K562 (cell line): Measurements from ENCODE around the gene KCNH2. TPM values are rescaled to one million over a fixed set of nuclear protein-coding genes. Genes with fewer than 3 reads are reported as not detected.
A peak's percentile ranks its signal among the peaks of the same experiment; 100 is the strongest.

Experiments
- ATF7 ChIP-seq: fragments of 450-650 bp; IDR thresholded peaks from 2 replicates; pipeline ENCODE4 v1.7.1; 2014; ENCODE audit warnings: mild to moderate bottlenecking, moderate library complexity
- BHLHE40 ChIP-seq: IDR thresholded peaks from 2 replicates; pipeline ENCODE4 v1.6.1; 2011; ENCODE audit warnings: low read length, improper control_type of control experiment
- CHD1 ChIP-seq: fragments of 200-600 bp; sonication (generic); IDR thresholded peaks from one replicate; pipeline ENCODE4 v1.6.1; 2012; ENCODE audit warnings: mild to moderate bottlenecking, moderate library complexity, low read length, inconsistent platforms
- CREB1 ChIP-seq, 2 experiments: sonication (generic) in 1 of 2; formaldehyde crosslinking in 1 of 2; IDR thresholded peaks; 2 replicates each; pipeline versions ENCODE4 v1.6.1 to v1.8.0; 2012 to 2022; ENCODE audit warnings: inconsistent platforms in 1 of 2, mild to moderate bottlenecking in 1 of 2, missing genetic modification reagents in 1 of 2, moderate library complexity in 1 of 2
- E2F3 ChIP-seq: fragments of 250-450 bp; sonication (Bioruptor Pico); IDR thresholded peaks from 2 replicates; pipeline ENCODE4 v1.4.0; 2020; ENCODE audit warnings: mild to moderate bottlenecking
- FOSL1 ChIP-seq: fragments of 200-800 bp; sonication (Bioruptor generic); conservative IDR thresholded peaks from 2 replicates; pipeline ENCODE4 v1.6.1; 2016; ENCODE audit warnings: missing genetic modification characterization, missing compliant biosample characterization
- HDAC2 ChIP-seq: fragments of 450-650 bp; IDR thresholded peaks from 2 replicates; pipeline ENCODE4 v1.6.1; 2016; ENCODE audit warnings: mild to moderate bottlenecking
- JUN ChIP-seq, 2 experiments: sonication (generic) in 1 of 2; formaldehyde crosslinking in 1 of 2; IDR thresholded peaks; 2 replicates each; pipeline versions ENCODE4 v1.6.1 to v1.8.0; 2012 to 2022; ENCODE audit warnings: borderline replicate concordance in 2 of 2, mild to moderate bottlenecking in 2 of 2, improper control_type of control experiment in 1 of 2, low read depth in 1 of 2, low read length in 1 of 2, missing genetic modification reagents in 1 of 2
- KDM1A ChIP-seq, 2 experiments: fragments of 450-650 bp; IDR thresholded peaks; 2 replicates each; pipeline ENCODE4 v1.6.1; 2016; ENCODE audit warnings: mild to moderate bottlenecking in 2 of 2
- KDM5B ChIP-seq: fragments of 200-600 bp; sonication (generic); IDR thresholded peaks from 2 replicates; pipeline ENCODE4 v1.6.1; 2012; ENCODE audit warnings: low read depth, mild to moderate bottlenecking, moderate library complexity, low read length, control low read depth, inconsistent platforms; ENCODE audit not compliant: insufficient replicate concordance
- KHSRP ChIP-seq: fragments of 450-650 bp; IDR thresholded peaks from 2 replicates; pipeline ENCODE4 v1.6.1; 2017
- NCOA2 ChIP-seq, 2 experiments: fragments of 450-650 bp; IDR thresholded peaks; 2 replicates each; pipeline ENCODE4 v1.6.1; 2018; ENCODE audit warnings: mild to moderate bottlenecking in 2 of 2, moderate library complexity in 1 of 2; ENCODE audit not compliant: partially characterized antibody in 2 of 2
- OTX1 ChIP-seq: fragments of 450-650 bp; formaldehyde crosslinking; IDR thresholded peaks from 2 replicates; pipeline ENCODE4 v1.4.0; 2022; ENCODE audit warnings: mild to moderate bottlenecking
- POLR3G ChIP-seq: IDR thresholded peaks from 2 replicates; pipeline ENCODE4 v1.6.1; 2011; ENCODE audit not compliant: insufficient read length, insufficient replicate concordance; ENCODE audit errors: extremely low read depth
- TAF15 ChIP-seq: fragments of 200-400 bp; formaldehyde crosslinking; IDR thresholded peaks from 2 replicates; pipeline ENCODE4 v1.6.1; 2017; ENCODE audit warnings: mild to moderate bottlenecking, low read depth, low read length, moderate library complexity
- TAF7 ChIP-seq: fragments of 450-650 bp; IDR thresholded peaks from 2 replicates; pipeline ENCODE4 v1.6.1; 2016; ENCODE audit warnings: missing genetic modification characterization, missing compliant biosample characterization
- ZNF174 ChIP-seq: fragments of 250-450 bp; sonication (Bioruptor Pico); IDR thresholded peaks from 2 replicates; pipeline ENCODE4 v1.4.0; 2020; ENCODE audit warnings: mild to moderate bottlenecking
- polyA plus RNA-seq, 8 experiments: library from polyadenylated mRNA; depleted of rRNA in 4 of 8; stranded (reverse) in 5 of 8; unstranded in 3 of 8; fragments of >200 nt; fragmentation: Nextera tagmentation in 2 of 8; fragmentation: Illumina TruSeq in 1 of 8; extraction: Ambion mirVana in 2 of 8; extraction: Trizol in 1 of 8; gene quantifications; 2 replicates each; pipeline versions ENCODE4 v1.2.1 to v1.2.3, GENCODE V29; 2011 to 2014; ENCODE audit warnings: inconsistent platforms in 1 of 8, missing spikeins in 1 of 8
- total RNA-seq, 7 experiments: library from RNA; depleted of rRNA in 6 of 7; stranded (reverse); fragments of >200 nt in 6 of 7; fragmentation: Illumina TruSeq in 2 of 7; extraction: Trizol in 2 of 7; gene quantifications; 2 replicates each; pipeline versions ENCODE4 v1.2.1 to v1.2.3, GENCODE V29; 2011 to 2021; ENCODE audit warnings: low replicate concordance in 1 of 7
- TF ChIP-seq, protein P1 (sequence below): fragments of 250-450 bp; sonication (Bioruptor Pico); IDR thresholded peaks from 2 replicates; pipeline ENCODE4 v1.8.0; 2022; ENCODE audit warnings: moderate library complexity, mild to moderate bottlenecking, inconsistent platforms
- TF ChIP-seq, protein P2 (sequence below): fragments of 250-450 bp; sonication (Bioruptor Pico); IDR thresholded peaks from 2 replicates; pipeline ENCODE4 v1.4.0; 2020; ENCODE audit warnings: borderline replicate concordance
- TF ChIP-seq, protein P3 (sequence below): sonication (generic); formaldehyde crosslinking; IDR thresholded peaks from 2 replicates; pipeline ENCODE4 v1.9.0; 2022; ENCODE audit warnings: mild to moderate bottlenecking, missing genetic modification reagents
- TF ChIP-seq, protein P4 (sequence below): fragments of 250-450 bp; sonication (Bioruptor Pico); IDR thresholded peaks from 2 replicates; pipeline ENCODE4 v1.5.0; 2020; ENCODE audit warnings: mild to moderate bottlenecking, borderline replicate concordance

KCNH2 gene
- total and polyA plus RNA-seq, 9 of the 15 experiments (the other 6 are each of a cell fraction or from before 2014, with no cell fraction given), result 18.1 to 368 (median 218) TPM

DNA sequence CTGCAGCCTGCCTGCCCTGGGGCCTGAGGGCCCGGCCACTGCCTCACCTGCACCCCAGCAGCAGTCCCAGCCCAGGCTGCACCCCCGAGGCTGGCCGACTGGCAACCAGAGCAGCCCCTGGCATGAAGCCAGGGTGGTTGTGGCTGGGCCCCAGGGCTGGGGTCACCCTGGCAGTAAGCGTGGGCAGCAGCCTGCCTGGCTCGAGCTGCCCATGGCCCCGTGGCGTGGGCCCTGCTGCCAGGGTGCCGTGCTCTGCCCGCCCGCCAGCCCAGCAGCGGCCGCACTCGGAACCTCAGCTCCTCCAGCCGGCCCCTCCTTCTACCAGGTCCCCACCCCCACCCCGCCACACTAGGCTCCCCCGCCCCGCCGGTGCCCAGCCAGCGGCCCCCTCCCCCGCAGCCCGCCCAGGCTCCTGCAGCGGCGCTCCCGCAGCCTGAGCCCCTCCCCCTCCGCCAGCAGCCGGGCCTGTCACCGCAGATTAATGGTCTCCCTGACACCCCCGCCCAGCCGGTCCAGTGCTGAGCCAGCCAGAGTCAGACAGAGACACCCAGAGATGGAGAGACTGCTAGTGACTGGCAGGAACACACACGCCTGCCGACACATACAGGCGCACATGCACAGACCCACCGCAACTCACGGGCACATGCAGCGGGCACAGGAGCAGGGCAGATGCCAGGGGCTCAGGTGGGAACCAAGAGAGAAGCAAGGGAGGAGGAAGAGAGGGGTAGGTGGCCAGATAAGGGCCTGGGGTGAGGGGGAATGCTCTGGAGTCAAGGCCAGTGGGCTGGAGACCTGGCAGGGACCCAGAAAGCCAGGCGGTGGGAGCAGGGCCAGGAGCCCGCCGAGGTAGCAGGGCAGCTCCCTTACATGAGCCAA lies 22.4 kb downstream of the KCNH2 start (continued):
- TF ChIP-seq POLR3G (no peak), FOSL1 (0 out of 2 replicates have a peak, but pooled peaks have one; percentile 21), CREB1 (IDR thresholded peaks at IDR 0.05) (peak; percentile 51; the same call in 1 of the 2 replicates), CREB1 (CRISPR knock-in tag; IDR thresholded peaks at IDR 0.05) (no peak; the same call in 1 of the 2 replicates), KHSRP (no peak), ZNF174 (CRISPR knock-in tag) (0 out of 2 replicates have a peak, but pooled peaks have one; percentile 45), BHLHE40 (peak; percentile 89), KDM5B (peak; percentile 55), TAF15 (no peak), OTX1 (CRISPR knock-in tag) (peak; percentile 96), JUN (IDR thresholded peaks at IDR 0.05; ENCODE audit: borderline replicate concordance, low read depth, low read length) (0 out of 2 replicates have a peak, but pooled peaks have one; percentile 6), JUN (CRISPR knock-in tag; IDR thresholded peaks at IDR 0.05; ENCODE audit: borderline replicate concordance) (no peak), TAF7 (tag) (0 out of 2 replicates have a peak, but pooled peaks have one; percentile 14), HDAC2 (peak; percentile 91), ATF7 (peak; percentile 66), E2F3 (CRISPR knock-in tag) (peak; percentile 61; the same call in 1 of the 2 replicates), NCOA2 (IDR thresholded peaks at IDR 0.05; ENCODE audit: partially characterized antibody in 2 of 2) (no peak), CHD1 (peak; percentile 41), KDM1A (IDR thresholded peaks at IDR 0.05) (no peak)
- TF ChIP-seq, protein P1, sequence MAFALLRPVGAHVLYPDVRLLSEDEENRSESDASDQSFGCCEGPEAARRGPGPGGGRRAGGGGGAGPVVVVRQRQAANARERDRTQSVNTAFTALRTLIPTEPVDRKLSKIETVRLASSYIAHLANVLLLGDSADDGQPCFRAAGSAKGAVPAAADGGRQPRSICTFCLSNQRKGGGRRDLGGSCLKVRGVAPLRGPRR (CRISPR knock-in tag), result no peak; the same call in 1 of the 2 replicates
- TF ChIP-seq, protein P2, sequence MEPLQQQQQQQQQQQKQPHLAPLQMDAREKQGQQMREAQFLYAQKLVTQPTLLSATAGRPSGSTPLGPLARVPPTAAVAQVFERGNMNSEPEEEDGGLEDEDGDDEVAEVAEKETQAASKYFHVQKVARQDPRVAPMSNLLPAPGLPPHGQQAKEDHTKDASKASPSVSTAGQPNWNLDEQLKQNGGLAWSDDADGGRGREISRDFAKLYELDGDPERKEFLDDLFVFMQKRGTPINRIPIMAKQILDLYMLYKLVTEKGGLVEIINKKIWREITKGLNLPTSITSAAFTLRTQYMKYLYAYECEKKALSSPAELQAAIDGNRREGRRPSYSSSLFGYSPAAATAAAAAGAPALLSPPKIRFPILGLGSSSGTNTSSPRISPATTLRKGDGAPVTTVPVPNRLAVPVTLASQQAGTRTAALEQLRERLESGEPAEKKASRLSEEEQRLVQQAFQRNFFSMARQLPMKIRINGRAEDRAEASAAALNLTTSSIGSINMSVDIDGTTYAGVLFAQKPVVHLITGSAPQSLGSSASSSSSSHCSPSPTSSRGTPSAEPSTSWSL (CRISPR knock-in tag), result 0 out of 2 replicates have a peak, but pooled peaks have one; percentile 25
- TF ChIP-seq, protein P3, sequence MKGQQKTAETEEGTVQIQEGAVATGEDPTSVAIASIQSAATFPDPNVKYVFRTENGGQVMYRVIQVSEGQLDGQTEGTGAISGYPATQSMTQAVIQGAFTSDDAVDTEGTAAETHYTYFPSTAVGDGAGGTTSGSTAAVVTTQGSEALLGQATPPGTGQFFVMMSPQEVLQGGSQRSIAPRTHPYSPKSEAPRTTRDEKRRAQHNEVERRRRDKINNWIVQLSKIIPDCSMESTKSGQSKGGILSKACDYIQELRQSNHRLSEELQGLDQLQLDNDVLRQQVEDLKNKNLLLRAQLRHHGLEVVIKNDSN (CRISPR knock-in tag), result no peak
- TF ChIP-seq, protein P4, sequence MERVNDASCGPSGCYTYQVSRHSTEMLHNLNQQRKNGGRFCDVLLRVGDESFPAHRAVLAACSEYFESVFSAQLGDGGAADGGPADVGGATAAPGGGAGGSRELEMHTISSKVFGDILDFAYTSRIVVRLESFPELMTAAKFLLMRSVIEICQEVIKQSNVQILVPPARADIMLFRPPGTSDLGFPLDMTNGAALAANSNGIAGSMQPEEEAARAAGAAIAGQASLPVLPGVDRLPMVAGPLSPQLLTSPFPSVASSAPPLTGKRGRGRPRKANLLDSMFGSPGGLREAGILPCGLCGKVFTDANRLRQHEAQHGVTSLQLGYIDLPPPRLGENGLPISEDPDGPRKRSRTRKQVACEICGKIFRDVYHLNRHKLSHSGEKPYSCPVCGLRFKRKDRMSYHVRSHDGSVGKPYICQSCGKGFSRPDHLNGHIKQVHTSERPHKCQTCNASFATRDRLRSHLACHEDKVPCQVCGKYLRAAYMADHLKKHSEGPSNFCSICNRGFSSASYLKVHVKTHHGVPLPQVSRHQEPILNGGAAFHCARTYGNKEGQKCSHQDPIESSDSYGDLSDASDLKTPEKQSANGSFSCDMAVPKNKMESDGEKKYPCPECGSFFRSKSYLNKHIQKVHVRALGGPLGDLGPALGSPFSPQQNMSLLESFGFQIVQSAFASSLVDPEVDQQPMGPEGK (CRISPR knock-in tag), result no peak
